ENCODE data around the gene ALPL. TPM values are rescaled to one million over a fixed set of nuclear protein-coding genes. Genes with fewer than 3 reads are reported as not detected.
A peak's percentile ranks its signal among the peaks of the same experiment; 100 is the strongest.

The ALPL gene
- total and polyA plus RNA-seq, 9 of the 15 experiments (the other 6 are each of a cell fraction or from before 2014, with no cell fraction given), result 0.04 to 0.38 (median 0.18) TPM; not detected in 4

DNA sequence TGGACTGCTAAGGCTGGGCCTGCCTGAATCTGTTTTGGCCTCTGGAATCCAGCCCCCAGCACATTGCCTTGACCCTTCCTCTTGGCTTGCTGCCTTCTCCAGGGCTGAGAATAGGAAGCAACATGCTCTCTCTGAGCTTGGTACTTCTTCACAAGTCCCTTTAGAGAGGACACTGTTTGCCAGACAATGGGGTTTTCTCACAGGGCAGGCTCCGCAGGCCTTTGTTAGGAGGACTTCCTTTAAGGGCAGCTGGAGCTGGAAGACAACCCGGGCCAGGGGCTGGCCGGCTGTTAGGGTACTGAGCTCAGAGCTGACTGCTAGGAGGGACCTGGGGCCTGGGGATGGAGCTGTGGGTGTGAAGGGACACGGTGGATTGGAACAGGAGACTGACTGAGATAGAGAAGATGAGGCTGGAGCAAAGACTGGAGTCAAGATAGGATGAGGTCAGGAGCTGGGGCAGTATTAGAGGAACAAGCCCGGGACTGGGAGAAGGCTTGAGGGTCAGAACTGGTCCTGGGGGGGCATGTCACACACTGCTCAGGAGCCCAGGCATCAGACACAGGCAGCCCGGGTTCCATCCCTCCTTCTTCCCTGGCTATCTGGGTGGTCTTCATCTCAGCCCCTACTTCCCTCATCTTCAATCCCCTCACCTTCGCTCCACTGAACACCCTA lies 5.4 kb upstream of the ALPL start:
- Histone ChIP-seq H3K27ac (ENCODE audit: extremely low read depth, low read depth, low read length) (no peak overlapping the region), H3K9me3 (replicated peaks; ENCODE audit: control insufficient read depth, insufficient read depth, low read depth, low read length) (peaks cover 3% of the 10 kb centered on the region; the same call in 1 of the 2 replicates), H4K20me1 (replicated peaks; ENCODE audit: control insufficient read depth, insufficient read depth, low read length) (no peaks in the 10 kb centered on the region; the same call in 1 of the 2 replicates), H3K9me1 (ENCODE audit: control insufficient read depth, insufficient read depth, low read length) (no peaks in the 10 kb centered on the region), H3K79me2 (ENCODE audit: control insufficient read depth, insufficient read depth, low read length) (no peaks in the 10 kb centered on the region), H3K27me3 (ENCODE audit: control insufficient read depth in 2 of 2, insufficient read depth in 2 of 2, low read length in 2 of 2) (peaks cover 25 to 35% of the 10 kb centered on the region in 2 experiments), H3K36me3 (ENCODE audit: control insufficient read depth, insufficient read depth, low read length) (no peaks in the 10 kb centered on the region), H3K4me1 (replicated peaks in 1 of 2; ENCODE audit: control insufficient read depth in 2 of 2, insufficient read depth in 2 of 2, low read length in 2 of 2) (peaks cover 0 to 2% of the 10 kb centered on the region in 2 experiments; a peak in 3 of 5 replicates), H3K9ac (ENCODE audit: insufficient read depth in 1 of 2, low read depth in 2 of 2, low read length in 2 of 2) (peak overlapping the region in 1 of 2 experiments; percentile 36; a peak in 1 of 4 replicates), H3K4me2 (ENCODE audit: insufficient read depth, low read length) (no peak overlapping the region), H3K4me3 (no peak overlapping the region), H2AFZ (ENCODE audit: low read depth, low read length) (no peak overlapping the region)
- intact Hi-C loops (cut with micrococcal nuclease) (no loop called here), in situ Hi-C loops (cut with MboI) (loop anchor here (25.0 kb wide), 1 partner anchor 158 kb away; the partner anchor contains the start of gene RAP1GAP)
- TF ChIP-seq ZNF165 (CRISPR knock-in tag; IDR thresholded peaks at IDR 0.05; ENCODE audit: borderline replicate concordance), result no peak
- no peak for TF ChIP-seq PCBP2 (IDR thresholded peaks at IDR 0.05; ENCODE audit: low read depth, low read length, poor library complexity, severe bottlenecking)
- no peak for TF ChIP-seq ZBED1 (IDR thresholded peaks at IDR 0.05)
- TF ChIP-seq ZNF699 (CRISPR knock-in tag; IDR thresholded peaks at IDR 0.05; ENCODE audit: insufficient replicate concordance), result no peak
- no peak for TF ChIP-seq NCOR1 (IDR thresholded peaks at IDR 0.05)
- TF ChIP-seq, protein P1, sequence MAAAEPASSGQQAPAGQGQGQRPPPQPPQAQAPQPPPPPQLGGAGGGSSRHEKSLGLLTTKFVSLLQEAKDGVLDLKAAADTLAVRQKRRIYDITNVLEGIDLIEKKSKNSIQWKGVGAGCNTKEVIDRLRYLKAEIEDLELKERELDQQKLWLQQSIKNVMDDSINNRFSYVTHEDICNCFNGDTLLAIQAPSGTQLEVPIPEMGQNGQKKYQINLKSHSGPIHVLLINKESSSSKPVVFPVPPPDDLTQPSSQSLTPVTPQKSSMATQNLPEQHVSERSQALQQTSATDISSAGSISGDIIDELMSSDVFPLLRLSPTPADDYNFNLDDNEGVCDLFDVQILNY (CRISPR knock-in tag; IDR thresholded peaks at IDR 0.05), result no peak
- no peak for TF ChIP-seq ZNF79 (CRISPR knock-in tag; IDR thresholded peaks at IDR 0.05; ENCODE audit: low read depth)
- TF ChIP-seq CHD4 (IDR thresholded peaks at IDR 0.05; ENCODE audit: insufficient read depth, insufficient replicate concordance, low read depth, low read length, poor library complexity, severe bottlenecking), result no peak
- no peak for TF ChIP-seq GABPB1 (CRISPR knock-in tag; IDR thresholded peaks at IDR 0.05)
- TF ChIP-seq, protein P2, sequence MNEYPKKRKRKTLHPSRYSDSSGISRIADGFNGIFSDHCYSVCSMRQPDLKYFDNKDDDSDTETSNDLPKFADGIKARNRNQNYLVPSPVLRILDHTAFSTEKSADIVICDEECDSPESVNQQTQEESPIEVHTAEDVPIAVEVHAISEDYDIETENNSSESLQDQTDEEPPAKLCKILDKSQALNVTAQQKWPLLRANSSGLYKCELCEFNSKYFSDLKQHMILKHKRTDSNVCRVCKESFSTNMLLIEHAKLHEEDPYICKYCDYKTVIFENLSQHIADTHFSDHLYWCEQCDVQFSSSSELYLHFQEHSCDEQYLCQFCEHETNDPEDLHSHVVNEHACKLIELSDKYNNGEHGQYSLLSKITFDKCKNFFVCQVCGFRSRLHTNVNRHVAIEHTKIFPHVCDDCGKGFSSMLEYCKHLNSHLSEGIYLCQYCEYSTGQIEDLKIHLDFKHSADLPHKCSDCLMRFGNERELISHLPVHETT (CRISPR knock-in tag; conservative IDR thresholded peaks at IDR 0.05 in 1 of 2, IDR thresholded peaks at IDR 0.05 in 1 of 2), result no peak
- TF ChIP-seq CBFA2T2 (conservative IDR thresholded peaks at IDR 0.05), result no peak
- no peak for TF ChIP-seq ZNF431 (CRISPR knock-in tag; IDR thresholded peaks at IDR 0.05)
- no peak for TF ChIP-seq SAP30 (IDR thresholded peaks at IDR 0.05; ENCODE audit: borderline replicate concordance, insufficient read depth, low read depth, low read length, poor library complexity, severe bottlenecking)
- TF ChIP-seq LARP7 (IDR thresholded peaks at IDR 0.05), result no peak
- TF ChIP-seq, protein P3, sequence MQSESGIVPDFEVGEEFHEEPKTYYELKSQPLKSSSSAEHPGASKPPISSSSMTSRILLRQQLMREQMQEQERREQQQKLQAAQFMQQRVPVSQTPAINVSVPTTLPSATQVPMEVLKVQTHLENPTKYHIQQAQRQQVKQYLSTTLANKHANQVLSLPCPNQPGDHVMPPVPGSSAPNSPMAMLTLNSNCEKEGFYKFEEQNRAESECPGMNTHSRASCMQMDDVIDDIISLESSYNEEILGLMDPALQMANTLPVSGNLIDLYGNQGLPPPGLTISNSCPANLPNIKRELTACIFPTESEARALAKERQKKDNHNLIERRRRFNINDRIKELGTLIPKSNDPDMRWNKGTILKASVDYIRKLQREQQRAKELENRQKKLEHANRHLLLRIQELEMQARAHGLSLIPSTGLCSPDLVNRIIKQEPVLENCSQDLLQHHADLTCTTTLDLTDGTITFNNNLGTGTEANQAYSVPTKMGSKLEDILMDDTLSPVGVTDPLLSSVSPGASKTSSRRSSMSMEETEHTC (IDR thresholded peaks at IDR 0.05), result no peak
- TF ChIP-seq XRCC3 (IDR thresholded peaks at IDR 0.05), result no peak
- TF ChIP-seq ZNF311 (CRISPR knock-in tag; IDR thresholded peaks at IDR 0.05), result no peak
- no peak for TF ChIP-seq CREM (IDR thresholded peaks at IDR 0.05; ENCODE audit: low read depth)
- ChIA-PET POLR2A (interaction anchor here (0.5 to 1.1 kb wide), 3 partner anchors 26 to 856 kb away, joined by 3 read pairs; no protein-coding TSS in a partner anchor), CTCF (ENCODE audit: low intra/inter-chr PET ratio) (no interaction called here)
- FAIRE-seq (no peak), ATAC-seq (no peak; the same call in 2 of the 3 replicates), DNase-seq (ENCODE audit: extremely low read depth in 1 of 4, low spot score in 3 of 4) (no peak)
- no TSS peak for BruUV-seq (replicated peaks)
- WGBS (ENCODE audit: insufficient coverage, low coverage, missing lambda C conversion rate), result 7% methylated on average over 7 of the region's 7 CpGs
